SK-N-SH (cell line): ENCODE results near the gene SURF4. TPM values are rescaled to one million over a fixed set of nuclear protein-coding genes. Genes with fewer than 3 reads are reported as not detected.

ENCODE experiments used
- CTCF ChIA-PET: fragments of 300-600, 350-600 bp; formaldehyde crosslinking; extraction: SDS; loops from one replicate; lab custom pipeline; 2021; lab: Yijun Ruan, JAX
- POLR2A ChIA-PET: fragments of 350-600 bp; sonication (Branson Sonifier 250); formaldehyde crosslinking; extraction: SDS; loops from one replicate; lab custom pipeline; 2020; ENCODE audit warnings: antibody characterized with exemption, inconsistent platforms; lab: Yijun Ruan, JAX
- DNase-seq: peaks from one replicate; pipeline ENCODE4 v3.0.0; 2012
- H2AFZ ChIP-seq: fragments of 200-600 bp; sonication (generic); 2 replicates; pipeline ENCODE4 v1.8.1; 2016; ENCODE audit warnings: antibody characterized with exemption, mild to moderate bottlenecking, low read depth
- H3F3A ChIP-seq: fragments of 200-600 bp; sonication (generic); replicated peaks from 2 replicates; pipeline ENCODE3; 2016; ENCODE audit warnings: antibody characterized with exemption, mild to moderate bottlenecking; ENCODE audit not compliant: insufficient read depth
- H3K27ac ChIP-seq, 2 experiments: fragments of 200-500 bp in 1 of 2; fragments of 200-600 bp in 1 of 2; sonication (Bioruptor generic) in 1 of 2; sonication (generic), shearing (Covaris generic) in 1 of 2; 2 replicates each; pipeline versions ENCODE4 v1.5.1 to v1.6.1; 2014 to 2016; ENCODE audit warnings: low read depth in 2 of 2, inconsistent platforms in 1 of 2, low read length in 1 of 2, mild to moderate bottlenecking in 1 of 2, mixed read lengths in 1 of 2
- H3K27me3 ChIP-seq: fragments of 200-600 bp; sonication (generic), shearing (Covaris generic); 2 replicates; pipeline ENCODE4 v1.6.1; 2016; ENCODE audit warnings: mixed run types; ENCODE audit not compliant: insufficient read depth
- H3K36me3 ChIP-seq, 2 experiments: fragments of 200-500 bp in 1 of 2; fragments of 200-600 bp in 1 of 2; sonication (Bioruptor generic) in 1 of 2; sonication (generic) in 1 of 2; replicated peaks in 1 of 2; 2 replicates each; pipeline versions ENCODE3 to v1.5.1; 2014 to 2016; ENCODE audit warnings: low read length in 1 of 2, mild to moderate bottlenecking in 1 of 2; ENCODE audit not compliant: insufficient read depth in 2 of 2, control insufficient read depth in 1 of 2
- H3K4me1 ChIP-seq, 2 experiments: fragments of 200-500 bp in 1 of 2; fragments of 200-600 bp in 1 of 2; sonication (Bioruptor generic) in 1 of 2; sonication (generic), shearing (Covaris generic) in 1 of 2; 2 replicates each; pipeline versions ENCODE4 v1.5.1 to v1.6.1; 2014 to 2016; ENCODE audit warnings: low read depth in 1 of 2, low read length in 1 of 2, mixed run types in 1 of 2; ENCODE audit not compliant: insufficient read depth in 2 of 2, control insufficient read depth in 1 of 2
- H3K4me2 ChIP-seq: fragments of 200-600 bp; sonication (generic), shearing (Covaris generic); 2 replicates; pipeline ENCODE4 v1.6.1; 2017; ENCODE audit warnings: mixed run types
- H3K4me3 ChIP-seq, 2 experiments: fragments of 200-500 bp in 1 of 2; fragments of 200-600 bp in 1 of 2; sonication (Bioruptor generic) in 1 of 2; sonication (generic), shearing (Covaris generic) in 1 of 2; 2 replicates each; pipeline versions ENCODE4 v1.5.1 to v1.8.1; 2014 to 2016; ENCODE audit warnings: low read depth in 2 of 2, inconsistent platforms in 1 of 2, low read length in 1 of 2, mild to moderate bottlenecking in 1 of 2, mixed read lengths in 1 of 2, moderate library complexity in 1 of 2
- H3K79me2 ChIP-seq: fragments of 200-600 bp; sonication (generic); 2 replicates; pipeline ENCODE4 v1.8.1; 2017; ENCODE audit warnings: mild to moderate bottlenecking; ENCODE audit not compliant: insufficient read depth
- H3K9ac ChIP-seq: fragments of 200-600 bp; sonication (generic); 2 replicates; pipeline ENCODE4 v1.6.1; 2017; ENCODE audit warnings: mixed run types
- H3K9me2 ChIP-seq: fragments of 200-600 bp; sonication (generic); 2 replicates; pipeline ENCODE4 v1.6.1; 2017; ENCODE audit warnings: mixed run types
- H3K9me3 ChIP-seq: fragments of 200-600 bp; sonication (generic); 2 replicates; pipeline ENCODE4 v1.6.1; 2017; ENCODE audit warnings: mixed run types, mild to moderate bottlenecking, moderate library complexity
- H4K20me1 ChIP-seq: fragments of 200-600 bp; sonication (generic); 2 replicates; pipeline ENCODE4 v1.6.1; 2017; ENCODE audit warnings: mild to moderate bottlenecking, mixed run types; ENCODE audit not compliant: insufficient read depth
- CTCF ChIP-seq: fragments of 200-600 bp; sonication (generic); IDR thresholded peaks from 2 replicates; pipeline ENCODE4 v1.6.1; 2017; ENCODE audit warnings: antibody characterized with exemption, mild to moderate bottlenecking, moderate library complexity
- ELF1 ChIP-seq: IDR thresholded peaks from 2 replicates; pipeline ENCODE4 v1.4.0; 2012
- FOSL2 ChIP-seq: IDR thresholded peaks from 2 replicates; pipeline ENCODE4 v1.4.0; 2012; ENCODE audit warnings: low read depth, mild to moderate bottlenecking, moderate library complexity, borderline replicate concordance
- GATA2 ChIP-seq: sonication (generic); formaldehyde crosslinking; IDR thresholded peaks from 2 replicates; pipeline ENCODE4 v1.5.0; 2020; ENCODE audit warnings: mild to moderate bottlenecking, missing genetic modification reagents
- MEF2A ChIP-seq: IDR thresholded peaks from 2 replicates; pipeline ENCODE4 v1.4.0; 2012; ENCODE audit warnings: low read depth, borderline replicate concordance
- POLR2AphosphoS5 ChIP-seq: IDR thresholded peaks from 2 replicates; pipeline ENCODE4 v1.6.1; 2012; ENCODE audit warnings: low read depth, low read length
- RAD21 ChIP-seq: IDR thresholded peaks from 2 replicates; pipeline ENCODE4 v1.6.1; 2012; ENCODE audit warnings: mild to moderate bottlenecking, low read length
- RFX5 ChIP-seq: IDR thresholded peaks from 2 replicates; pipeline ENCODE4 v1.6.1; 2012; ENCODE audit warnings: mild to moderate bottlenecking, improper control_type of control experiment, low read length
- SMC3 ChIP-seq: IDR thresholded peaks from 2 replicates; pipeline ENCODE4 v1.6.1; 2012; ENCODE audit warnings: low read depth, low read length, improper control_type of control experiment
- TAF1 ChIP-seq: IDR thresholded peaks from 2 replicates; pipeline ENCODE4 v1.6.1; 2012; ENCODE audit warnings: low read depth, mild to moderate bottlenecking, low read length, moderate library complexity, borderline replicate concordance
- TEAD4 ChIP-seq: IDR thresholded peaks from 2 replicates; pipeline ENCODE4 v1.4.0; 2012; ENCODE audit warnings: mild to moderate bottlenecking, borderline replicate concordance; ENCODE audit not compliant: insufficient read depth
- WGBS: methylation state at CpG from one replicate; pipeline ENCODE4 v1.1.6; 2017; ENCODE audit warnings: low lambda C conversion rate; 5-methylcytosine and 5-hydroxymethylcytosine counted together
- polyA plus RNA-seq, 3 experiments: library from polyadenylated mRNA; depleted of rRNA; stranded (reverse); fragments of >200 nt; gene quantifications; 2 replicates each; pipeline ENCODE4 v1.2.3, GENCODE V29; 2012

SURF4 gene
- polyA plus RNA-seq, 1 of the 3 experiments (the other 2 are of a cell fraction) = 165 TPM

GRCh38 chr9:133360400-133361393 is 15.2 kb downstream of the SURF4 start:
- ChIA-PET CTCF (interaction anchor here (0.8 to 3.3 kb wide), 4 partner anchors 15 to 125 kb away, joined by 3 to 19 read pairs (median 4); no protein-coding TSS in a partner anchor), POLR2A (interaction anchor here (1.2 kb wide), 1 partner anchor 13 kb away, joined by 4 read pairs; the partner anchor contains the start of genes MED22 and RPL7A)
- Histone ChIP-seq H2AFZ (no peak overlapping the region), H3K27me3 (no peaks in the 10 kb centered on the region), H3K4me1 (peaks cover 8 to 21% of the 10 kb centered on the region in 2 experiments; a peak in 2 of 4 replicates), H3K4me3 (no peak overlapping the region), H3K36me3 (peaks cover 17 to 62% of the 10 kb centered on the region in 2 experiments), H3K9ac (no peak overlapping the region), H3K27ac (no peak overlapping the region), H4K20me1 (peaks cover 34% of the 10 kb centered on the region), H3K9me2 (no peaks in the 10 kb centered on the region), H3F3A (peaks cover 24% of the 10 kb centered on the region), H3K9me3 (no peaks in the 10 kb centered on the region), H3K79me2 (peaks cover 59% of the 10 kb centered on the region), H3K4me2 (no peak overlapping the region)
- TF ChIP-seq RFX5 = no peak
- no peak for TF ChIP-seq ELF1
- no peak; the same call in 1 of the 2 replicates for TF ChIP-seq POLR2AphosphoS5
- no peak for TF ChIP-seq TEAD4
- no peak for DNase-seq
- 91% methylated on average over 19 of the region's 21 CpGs for WGBS

- TF ChIP-seq GATA2 (CRISPR knock-in tag) (no peak), CTCF (peak; percentile 36), MEF2A (no peak), FOSL2 (no peak), RAD21 (peak; percentile 64), TAF1 (no peak), SMC3 (peak; percentile 35; the same call in 1 of the 2 replicates)
- H3K4me2 ChIP-seq = no peak overlapping the region
- H3K79me2 ChIP-seq = peaks cover 60% of the 10 kb centered on the region
- H3K4me3 ChIP-seq = no peak overlapping the region
- H2AFZ ChIP-seq = no peak overlapping the region
- ChIA-PET POLR2A (interaction anchor here (1.2 kb wide), 1 partner anchor 12 kb away, joined by 4 read pairs; the partner anchor contains the start of genes MED22 and RPL7A), CTCF (interaction anchor here (0.8 to 3.3 kb wide), 7 partner anchors 16 to 126 kb away, joined by 3 to 19 read pairs (median 4); no protein-coding TSS in a partner anchor)
- H3K9me2 ChIP-seq = no peaks in the 10 kb centered on the region
- H3K9ac ChIP-seq = no peak overlapping the region
- H3K4me1 ChIP-seq = peaks cover 13 to 29% of the 10 kb centered on the region in 2 experiments; a peak in 2 of 4 replicates
- peaks cover 24% of the 10 kb centered on the region for H3F3A ChIP-seq
- no peak overlapping the region; a peak in 1 of 4 replicates for H3K27ac ChIP-seq
- WGBS = 72% methylated on average over 18 of the region's 20 CpGs
- peaks cover 25% of the 10 kb centered on the region; the same call in 1 of the 2 replicates for H4K20me1 ChIP-seq
- peaks cover 12 to 52% of the 10 kb centered on the region in 2 experiments for H3K36me3 ChIP-seq
- no peaks in the 10 kb centered on the region for H3K27me3 ChIP-seq
- no peaks in the 10 kb centered on the region for H3K9me3 ChIP-seq
- DNase-seq = peak; percentile 74
These were observed 16.3 kb downstream of the SURF4 start for GRCh38 chr9:133359399-133360175.
